Measurements from ENCODE around the gene HOXD9.

HOXD9 gene

DNA sequence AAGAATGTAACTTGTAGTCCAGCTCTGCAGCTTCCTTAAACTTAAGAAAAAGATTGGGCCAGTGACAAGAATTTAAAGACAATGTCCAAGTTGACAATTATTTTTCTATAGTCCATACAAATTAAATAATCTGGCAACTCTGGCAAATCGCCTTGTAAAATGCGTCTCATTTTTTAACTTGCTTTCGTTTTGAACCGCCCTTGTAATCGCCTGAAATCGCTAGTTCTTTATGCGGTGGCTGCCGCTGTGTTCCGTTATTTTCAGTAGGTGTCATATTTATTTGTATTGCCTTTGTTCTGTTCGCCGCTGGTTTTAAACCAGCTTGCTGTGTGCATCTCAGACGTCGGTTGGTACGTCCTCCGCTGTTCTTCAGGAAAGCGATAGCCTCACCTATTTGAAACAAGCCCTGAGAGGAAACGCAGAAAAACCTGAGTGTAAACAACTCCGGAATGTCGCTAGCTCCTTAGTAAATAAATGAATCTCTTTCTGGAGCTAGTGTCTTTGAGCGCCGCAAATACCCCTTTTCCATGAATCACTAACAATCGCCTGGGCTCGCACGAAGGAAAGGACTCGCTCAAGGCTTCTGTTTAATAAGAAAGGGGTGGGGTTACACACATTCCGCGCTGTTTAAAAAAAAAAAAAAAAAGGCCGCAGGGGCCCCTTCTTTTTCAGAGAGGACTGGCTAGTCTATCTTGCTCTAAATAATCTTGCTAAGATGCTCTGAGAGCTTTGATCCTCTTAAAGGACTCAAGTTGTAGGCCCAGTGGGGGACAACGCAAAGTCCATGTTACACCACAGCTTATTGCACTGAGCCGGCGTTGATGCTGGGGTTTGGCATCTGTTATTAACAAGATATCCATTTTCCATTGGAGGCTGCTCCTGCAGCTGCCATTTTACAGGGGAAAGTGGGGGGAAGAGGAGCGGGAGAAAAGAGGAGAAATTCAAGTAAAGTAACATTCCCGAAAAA is 10.0 kb downstream of the HOXD9 start:
- no peak for DNase-seq (ENCODE audit: low read depth)
- TF ChIP-seq, protein P1, sequence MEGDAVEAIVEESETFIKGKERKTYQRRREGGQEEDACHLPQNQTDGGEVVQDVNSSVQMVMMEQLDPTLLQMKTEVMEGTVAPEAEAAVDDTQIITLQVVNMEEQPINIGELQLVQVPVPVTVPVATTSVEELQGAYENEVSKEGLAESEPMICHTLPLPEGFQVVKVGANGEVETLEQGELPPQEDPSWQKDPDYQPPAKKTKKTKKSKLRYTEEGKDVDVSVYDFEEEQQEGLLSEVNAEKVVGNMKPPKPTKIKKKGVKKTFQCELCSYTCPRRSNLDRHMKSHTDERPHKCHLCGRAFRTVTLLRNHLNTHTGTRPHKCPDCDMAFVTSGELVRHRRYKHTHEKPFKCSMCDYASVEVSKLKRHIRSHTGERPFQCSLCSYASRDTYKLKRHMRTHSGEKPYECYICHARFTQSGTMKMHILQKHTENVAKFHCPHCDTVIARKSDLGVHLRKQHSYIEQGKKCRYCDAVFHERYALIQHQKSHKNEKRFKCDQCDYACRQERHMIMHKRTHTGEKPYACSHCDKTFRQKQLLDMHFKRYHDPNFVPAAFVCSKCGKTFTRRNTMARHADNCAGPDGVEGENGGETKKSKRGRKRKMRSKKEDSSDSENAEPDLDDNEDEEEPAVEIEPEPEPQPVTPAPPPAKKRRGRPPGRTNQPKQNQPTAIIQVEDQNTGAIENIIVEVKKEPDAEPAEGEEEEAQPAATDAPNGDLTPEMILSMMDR (IDR thresholded peaks at IDR 0.05; ENCODE audit: insufficient read depth, low read depth, low read length, missing control alignments) = no peak
- no peak overlapping the region for H3K4me3 ChIP-seq (ENCODE audit: low read depth, low read length)

DNA sequence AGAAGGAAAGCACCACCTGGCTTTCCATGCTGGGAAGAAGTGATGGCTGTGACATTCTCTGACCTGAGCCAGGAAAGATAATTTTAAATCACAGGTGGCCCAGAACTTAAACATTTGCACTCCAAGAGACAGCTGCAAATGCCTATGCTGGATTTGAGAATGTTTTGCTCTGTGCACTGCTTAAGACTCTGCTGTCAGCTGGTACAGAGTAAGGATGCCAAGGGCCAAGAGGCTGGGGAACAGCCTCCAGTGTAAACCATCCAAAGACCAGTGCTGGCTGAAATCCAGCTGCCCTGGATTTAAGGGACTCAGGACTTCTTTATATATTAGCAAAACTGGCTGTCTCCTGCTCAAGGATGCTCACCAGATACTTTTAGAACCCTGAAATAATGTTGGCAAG is 10.9 kb downstream of the HOXD9 start:
- no peak overlapping the region for H3K4me3 ChIP-seq (ENCODE audit: low read depth, low read length)
- DNase-seq (ENCODE audit: low read depth) = no peak
- TF ChIP-seq, protein P1 (IDR thresholded peaks at IDR 0.05; ENCODE audit: insufficient read depth, low read depth, low read length, missing control alignments) = no peak

DNA sequence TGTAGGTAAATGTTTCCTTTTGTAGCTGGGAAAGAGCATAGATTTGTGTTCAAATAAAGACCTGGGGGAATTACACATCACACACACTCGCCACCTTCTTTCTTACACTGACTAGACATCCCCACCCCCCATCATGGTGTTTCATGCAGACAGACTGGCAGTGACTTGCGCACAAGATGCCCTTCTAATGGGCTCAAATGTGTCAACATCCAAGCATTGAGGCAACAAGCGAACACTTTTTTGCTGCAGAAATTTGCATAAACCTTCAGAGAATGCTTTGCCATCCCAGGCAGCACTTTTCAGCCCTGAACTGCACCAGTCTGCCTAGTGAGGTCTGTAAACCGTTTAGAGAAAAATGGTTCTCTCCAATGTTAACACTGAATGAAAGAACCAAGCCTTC is 11.5 kb downstream of the HOXD9 start:
- TF ChIP-seq, protein P1 (IDR thresholded peaks at IDR 0.05; ENCODE audit: insufficient read depth, low read depth, low read length, missing control alignments) = no peak
- H3K4me3 ChIP-seq (ENCODE audit: low read depth, low read length) = no peak overlapping the region
- no peak for DNase-seq (ENCODE audit: low read depth)

DNA sequence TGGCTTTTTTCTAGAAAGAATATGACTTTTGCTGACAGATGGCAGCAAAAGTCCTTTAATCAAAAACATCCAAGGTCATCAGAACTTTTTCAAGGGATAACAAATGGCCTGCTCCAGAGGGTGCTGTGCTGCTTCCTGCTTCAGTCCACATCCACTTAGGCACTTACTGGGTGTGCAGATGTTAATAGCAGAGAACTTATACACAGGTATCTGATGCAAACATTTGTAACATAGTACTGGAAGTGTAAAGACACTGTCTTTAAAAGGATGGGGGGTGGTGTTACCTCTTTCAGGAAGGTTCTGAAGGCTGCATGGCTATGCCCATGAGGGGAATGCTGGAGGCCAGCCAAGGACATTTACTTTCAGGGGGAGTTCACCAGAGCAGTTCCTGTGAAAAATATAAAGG is 12.5 kb downstream of the HOXD9 start:
- TF ChIP-seq, protein P1 (IDR thresholded peaks at IDR 0.05; ENCODE audit: insufficient read depth, low read depth, low read length, missing control alignments) = no peak
- DNase-seq (ENCODE audit: low read depth) = no peak
- H3K4me3 ChIP-seq (ENCODE audit: low read depth, low read length) = no peak overlapping the region

DNA sequence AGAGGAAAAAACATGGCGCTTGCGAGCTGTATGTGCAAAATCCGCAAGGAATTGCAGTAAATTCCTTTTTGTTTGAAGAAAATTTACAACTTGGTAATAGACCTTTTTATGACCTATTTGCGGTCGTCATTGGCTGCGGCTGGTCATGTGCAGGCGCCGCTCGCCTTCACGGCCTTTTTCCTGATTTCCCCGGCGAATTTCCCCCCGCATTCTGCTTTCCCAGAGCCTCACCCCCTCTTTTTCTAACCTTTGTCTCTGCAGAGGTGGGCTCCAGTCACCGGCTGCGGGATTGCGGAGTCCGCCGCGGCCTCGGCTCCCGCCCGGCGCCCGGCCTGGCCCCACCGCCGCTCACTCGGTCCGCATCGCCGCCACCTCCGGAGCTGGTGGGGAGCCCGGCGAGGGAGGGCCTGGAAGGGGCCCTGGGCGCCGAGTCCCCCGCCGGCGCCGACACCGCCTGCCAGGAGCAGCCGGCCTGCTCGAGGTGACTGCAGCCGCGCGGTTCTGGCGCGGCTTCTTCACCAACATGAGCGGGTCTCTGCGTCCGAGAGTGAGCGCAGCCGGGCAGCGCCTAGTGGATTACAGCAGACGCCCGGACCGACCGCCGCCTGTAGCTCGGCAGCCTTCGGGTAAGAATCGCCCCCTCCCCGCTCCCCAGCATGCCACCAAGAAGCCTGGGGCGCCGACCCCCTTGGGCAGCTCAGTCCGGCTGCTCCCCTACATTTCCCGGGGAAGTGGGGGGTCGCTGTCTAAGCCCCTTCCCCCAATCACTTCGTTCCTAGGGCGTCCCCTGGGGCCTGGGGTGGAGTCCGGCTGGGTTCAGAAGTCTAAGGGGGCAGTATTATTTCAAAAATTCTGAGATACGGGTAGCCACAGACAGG is 14.1 kb downstream of the HOXD9 start:
- DNase-seq (ENCODE audit: low read depth) = no peak
- H3K4me3 ChIP-seq (ENCODE audit: low read depth, low read length) = no peak overlapping the region
- TF ChIP-seq, protein P1 (IDR thresholded peaks at IDR 0.05; ENCODE audit: insufficient read depth, low read depth, low read length, missing control alignments) = no peak

DNA sequence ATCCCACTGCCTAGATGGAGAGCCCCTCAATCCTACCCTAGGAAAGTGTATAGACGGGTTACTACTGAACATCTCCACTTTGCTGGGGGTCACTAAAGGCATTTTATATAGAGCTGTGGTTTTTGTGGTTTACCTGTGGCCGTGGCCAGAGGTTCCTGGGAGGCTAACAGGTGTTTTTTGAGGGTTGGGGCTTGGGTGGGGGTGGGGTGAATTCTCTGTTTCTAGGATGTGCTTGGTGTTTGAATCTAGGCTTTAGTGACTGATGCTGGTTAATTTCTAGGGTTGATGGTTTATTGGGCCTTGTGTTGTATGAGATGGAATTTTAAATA is 14.7 kb downstream of the HOXD9 start:
- DNase-seq (ENCODE audit: low read depth) = no peak
- no peak overlapping the region for H3K4me3 ChIP-seq (ENCODE audit: low read depth, low read length)
- TF ChIP-seq, protein P1 (IDR thresholded peaks at IDR 0.05; ENCODE audit: insufficient read depth, low read depth, low read length, missing control alignments) = no peak

All from GM12865 (cell line).